Coronary artery (tissue), 2 donors: ENCODE results near the gene PLAGL1.

ENCODE experiments used
- DNase-seq: peaks from one replicate; pipeline ENCODE4 v3.0.0-alpha.2; 2017; ENCODE audit warnings: low spot score
- H3K27ac ChIP-seq, 2 donors: fragments of 200-600 bp; sonication (generic); one replicate each; pipeline ENCODE4 v1.5.1; 2016 to 2019
- H3K4me3 ChIP-seq: fragments of 200-600 bp; sonication (generic); 2 replicates; pipeline ENCODE4 v1.5.1; 2016; ENCODE audit warnings: mild to moderate bottlenecking, moderate library complexity
- CTCF ChIP-seq: fragments of 200-600 bp; sonication (generic); IDR thresholded peaks from one replicate; pipeline ENCODE4 v1.5.1; 2019; ENCODE audit warnings: antibody characterized with exemption

Gene PLAGL1

GRCh38 chr6:144036835-144037195 is 28.8 kb upstream of the PLAGL1 start:
- H3K4me3 ChIP-seq, result peak overlapping the region; percentile 61
- TF ChIP-seq CTCF, result no peak
- no peak for DNase-seq
- peak overlapping the region in 1 of 2 donors; percentile 56 for H3K27ac ChIP-seq

- DNase-seq, result no peak
- TF ChIP-seq CTCF, result no peak
- Histone ChIP-seq H3K4me3 (peak overlapping the region; percentile 61), H3K27ac (peak overlapping the region in 1 of 2 donors; percentile 56)
Observed at GRCh38 chr6:144036064-144036834, 28.2 kb upstream of the PLAGL1 start.

- no peak for TF ChIP-seq CTCF
- no peak for DNase-seq
- Histone ChIP-seq H3K4me3 (no peak overlapping the region), H3K27ac (peak overlapping the region in 1 of 2 donors; percentile 56)
Observed at GRCh38 chr6:144035416-144035815, 27.4 kb upstream of the PLAGL1 start.

GRCh38 chr6:144033816-144034735 is 26.0 kb upstream of the PLAGL1 start:
- Histone ChIP-seq H3K4me3 (no peak overlapping the region), H3K27ac (no peak overlapping the region)
- no peak for DNase-seq
- TF ChIP-seq CTCF, result no peak

GRCh38 chr6:144029452-144029851 is 21.4 kb upstream of the PLAGL1 start:
- no peak for TF ChIP-seq CTCF
- DNase-seq, result no peak
- no peak overlapping the region for H3K4me3 ChIP-seq
- no peak overlapping the region for H3K27ac ChIP-seq

- no peak overlapping the region for H3K4me3 ChIP-seq
- DNase-seq, result no peak
- H3K27ac ChIP-seq, result no peak overlapping the region
- TF ChIP-seq CTCF, result no peak
Observed at GRCh38 chr6:144027932-144028587, 20.0 kb upstream of the PLAGL1 start.
